Measurements from ENCODE around the gene PDGFA. TPM values are rescaled to one million over a fixed set of nuclear protein-coding genes. Genes with fewer than 3 reads are reported as not detected.

Gene PDGFA
- total RNA-seq, 2 donors from 2014 or later, result 175 to 219 TPM

GRCh38 chr7:497946-498655, 21.5 kb downstream of the PDGFA start:
- Histone ChIP-seq H3K4me3 (no peak overlapping the region), H3K36me3 (peaks cover 42% of the 10 kb centered on the region), H3K4me1 (ENCODE audit: control insufficient read depth in 1 of 2, low read depth in 2 of 2) (peaks cover 0 to 14% of the 10 kb centered on the region in 2 donors), H3K27me3 (replicated peaks; ENCODE audit: insufficient read depth) (no peaks in the 10 kb centered on the region), H3K9me3 (no peaks in the 10 kb centered on the region), H3K27ac (peak overlapping the region in 1 of 2 donors; percentile 19)
- TF ChIP-seq CTCF (IDR thresholded peaks at IDR 0.05), result no peak
- DNase-seq (ENCODE audit: low spot score), result no peak
- ATAC-seq (ENCODE audit: insufficient number of reproducible peaks, low FRiP score, low read depth), result no peak

- peaks cover 0 to 11% of the 10 kb centered on the region in 2 donors for H3K4me1 ChIP-seq (ENCODE audit: control insufficient read depth in 1 of 2, low read depth in 2 of 2)
- no peak overlapping the region for H3K4me3 ChIP-seq
- ATAC-seq (ENCODE audit: insufficient number of reproducible peaks, low FRiP score, low read depth) (no peak), DNase-seq (ENCODE audit: low spot score) (no peak)
- no peak for TF ChIP-seq CTCF (IDR thresholded peaks at IDR 0.05)
- no peak overlapping the region for H3K27ac ChIP-seq
- H3K27me3 ChIP-seq (replicated peaks; ENCODE audit: insufficient read depth), result no peaks in the 10 kb centered on the region
- H3K9me3 ChIP-seq, result no peaks in the 10 kb centered on the region
- peaks cover 42% of the 10 kb centered on the region for H3K36me3 ChIP-seq
Measured at GRCh38 chr7:497346-497745, 22.3 kb downstream of the PDGFA start.

- DNase-seq (ENCODE audit: low spot score) (no peak), ATAC-seq (ENCODE audit: insufficient number of reproducible peaks, low FRiP score, low read depth) (no peak)
- peaks cover 0 to 11% of the 10 kb centered on the region in 2 donors for H3K4me1 ChIP-seq (ENCODE audit: control insufficient read depth in 1 of 2, low read depth in 2 of 2)
- no peaks in the 10 kb centered on the region for H3K9me3 ChIP-seq
- H3K27me3 ChIP-seq (replicated peaks; ENCODE audit: insufficient read depth), result no peaks in the 10 kb centered on the region
- no peak overlapping the region for H3K27ac ChIP-seq
- H3K4me3 ChIP-seq, result no peak overlapping the region
- TF ChIP-seq CTCF (IDR thresholded peaks at IDR 0.05), result no peak
- H3K36me3 ChIP-seq, result peaks cover 40% of the 10 kb centered on the region
Measured at GRCh38 chr7:496528-497295, 22.9 kb downstream of the PDGFA start.

GRCh38 chr7:495761-496321, 23.8 kb downstream of the PDGFA start:
- Histone ChIP-seq H3K9me3 (no peaks in the 10 kb centered on the region), H3K4me3 (no peak overlapping the region), H3K36me3 (peaks cover 32% of the 10 kb centered on the region), H3K4me1 (ENCODE audit: control insufficient read depth in 1 of 2, low read depth in 2 of 2) (peaks cover 0 to 10% of the 10 kb centered on the region in 2 donors), H3K27me3 (replicated peaks; ENCODE audit: insufficient read depth) (no peaks in the 10 kb centered on the region), H3K27ac (no peak overlapping the region)
- DNase-seq (ENCODE audit: low spot score), result no peak
- no peak for TF ChIP-seq CTCF (IDR thresholded peaks at IDR 0.05)
- no peak for ATAC-seq (ENCODE audit: insufficient number of reproducible peaks, low FRiP score, low read depth)

- no peak overlapping the region for H3K27ac ChIP-seq
- H3K4me1 ChIP-seq (ENCODE audit: control insufficient read depth in 1 of 2, low read depth in 2 of 2), result peaks cover 0 to 4% of the 10 kb centered on the region in 2 donors
- ATAC-seq (ENCODE audit: insufficient number of reproducible peaks, low FRiP score, low read depth), result no peak
- no peak overlapping the region for H3K4me3 ChIP-seq
- TF ChIP-seq CTCF (IDR thresholded peaks at IDR 0.05), result no peak
- no peaks in the 10 kb centered on the region for H3K9me3 ChIP-seq
- no peaks in the 10 kb centered on the region for H3K27me3 ChIP-seq (replicated peaks; ENCODE audit: insufficient read depth)
- peaks cover 26% of the 10 kb centered on the region for H3K36me3 ChIP-seq
- no peak for DNase-seq (ENCODE audit: low spot score)
Measured at GRCh38 chr7:495326-495725, 24.3 kb downstream of the PDGFA start.
